Stimulated activated CD8-positive, alpha-beta memory T cell treated with anti-CD3 and anti-CD28 coated beads, Interleukin-4, amount 100 ng/mL, for 4 hours (primary cell): ENCODE data around the gene STON1.
"Not testable (repeated sequence)": the region's sequence is repeated elsewhere in the genome, so short reads cannot be mapped to it uniquely, and the experiment has no call there.

Experiments used
- DNase-seq, 2 donors: peaks; one replicate each; pipeline ENCODE4 v3.0.0-alpha.2; 2020; ENCODE audit warnings: low read depth in 2 of 2, low spot score in 1 of 2

Gene STON1

GRCh38 chr2:48568547-48568946 lies 38.6 kb downstream of the STON1 start:
- DNase-seq: no peak

DNA sequence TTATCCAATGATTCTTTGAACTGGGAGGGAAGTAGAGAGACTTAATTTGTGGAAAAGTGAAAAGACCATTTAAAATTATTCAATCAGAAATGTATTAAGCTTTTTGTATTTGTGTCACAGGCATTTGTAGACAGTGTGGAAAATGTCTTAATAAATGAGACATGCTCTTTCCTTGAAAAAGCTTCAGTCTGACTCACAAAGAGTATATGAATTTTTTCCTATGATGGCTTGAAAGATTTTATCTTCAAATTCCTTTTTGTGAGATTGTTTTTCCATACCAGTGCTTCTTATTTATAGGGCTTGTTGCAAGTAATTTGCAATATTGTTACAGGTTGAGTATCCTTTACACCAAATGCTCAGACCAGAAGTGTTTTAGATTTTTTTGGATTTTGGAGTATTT lies 39.5 kb downstream of the STON1 start:
- DNase-seq: no peak

DNA sequence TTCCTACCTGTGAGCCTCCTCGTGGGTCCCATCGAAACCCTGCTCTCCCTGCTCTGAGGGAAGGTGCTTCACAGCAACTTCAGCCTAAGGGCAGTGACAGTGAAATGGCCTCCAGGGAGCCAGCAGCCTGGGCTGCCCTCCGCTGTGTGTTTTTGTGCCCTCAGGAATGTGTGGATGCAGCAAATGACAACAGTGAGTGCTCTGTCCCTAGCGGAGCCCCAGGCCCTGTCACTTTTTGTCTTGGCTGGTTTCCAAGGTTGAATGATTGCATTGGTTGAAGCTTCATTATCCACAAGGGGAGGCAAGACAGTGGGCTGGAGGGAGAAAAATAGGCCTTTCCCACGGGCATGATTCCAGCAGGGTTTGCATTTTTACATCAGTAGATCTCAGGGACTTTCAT lies 42.9 kb downstream of the STON1 start:
- no peak for DNase-seq

- no peak for DNase-seq
Measured at GRCh38 chr2:48574353-48575287, 44.7 kb downstream of the STON1 start.

- no peak for DNase-seq
Measured at GRCh38 chr2:48578313-48578712, 48.4 kb downstream of the STON1 start.

DNA sequence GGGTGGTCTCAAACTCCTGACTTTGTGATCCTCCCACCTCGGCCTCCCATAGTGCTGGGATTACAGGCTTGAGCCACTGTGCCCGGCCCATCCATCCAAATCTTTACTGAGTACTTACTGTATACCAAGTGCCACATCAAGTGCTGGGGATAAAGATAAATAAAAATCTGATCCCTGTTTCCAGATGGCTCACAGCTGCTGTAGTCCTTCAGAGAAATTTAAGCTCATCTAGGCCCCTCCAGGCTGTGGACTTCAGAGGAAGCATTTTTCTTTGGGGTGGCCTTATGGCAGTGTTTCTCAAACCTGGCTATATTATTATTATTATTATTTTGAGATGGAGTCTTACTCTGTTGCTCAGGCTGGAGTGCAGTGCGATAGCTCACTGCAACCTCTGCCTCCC lies 54.0 kb downstream of the STON1 start:
- no peak for DNase-seq

DNA sequence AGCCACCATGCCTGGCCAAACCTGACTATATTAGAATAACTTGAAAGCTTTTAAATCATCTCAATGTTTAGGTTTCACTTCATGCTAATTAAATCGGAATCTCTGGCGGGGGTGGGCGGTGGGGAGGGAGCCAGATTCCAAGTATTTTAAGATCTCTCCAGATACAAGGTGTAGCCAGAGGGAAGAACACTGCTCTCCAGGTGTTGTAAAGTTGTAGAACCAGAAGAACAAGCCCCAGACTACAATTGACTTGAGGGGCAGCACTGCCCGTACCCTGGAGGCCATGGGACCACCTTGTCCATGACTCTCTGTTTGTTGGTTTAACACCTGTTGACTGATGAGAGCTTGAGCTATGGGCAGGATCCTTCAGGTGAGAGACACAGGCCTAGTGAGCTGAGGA lies 54.6 kb downstream of the STON1 start:
- no peak for DNase-seq

- DNase-seq: no peak
Measured at GRCh38 chr2:48586433-48586832, 56.5 kb downstream of the STON1 start.

- DNase-seq: no peak
Measured at GRCh38 chr2:48587560-48587959, 57.6 kb downstream of the STON1 start.

- DNase-seq: no peak
Measured at GRCh38 chr2:48587961-48588360, 58.0 kb downstream of the STON1 start.

- no peak for DNase-seq
Measured at GRCh38 chr2:48588745-48589144, 58.8 kb downstream of the STON1 start.

DNA sequence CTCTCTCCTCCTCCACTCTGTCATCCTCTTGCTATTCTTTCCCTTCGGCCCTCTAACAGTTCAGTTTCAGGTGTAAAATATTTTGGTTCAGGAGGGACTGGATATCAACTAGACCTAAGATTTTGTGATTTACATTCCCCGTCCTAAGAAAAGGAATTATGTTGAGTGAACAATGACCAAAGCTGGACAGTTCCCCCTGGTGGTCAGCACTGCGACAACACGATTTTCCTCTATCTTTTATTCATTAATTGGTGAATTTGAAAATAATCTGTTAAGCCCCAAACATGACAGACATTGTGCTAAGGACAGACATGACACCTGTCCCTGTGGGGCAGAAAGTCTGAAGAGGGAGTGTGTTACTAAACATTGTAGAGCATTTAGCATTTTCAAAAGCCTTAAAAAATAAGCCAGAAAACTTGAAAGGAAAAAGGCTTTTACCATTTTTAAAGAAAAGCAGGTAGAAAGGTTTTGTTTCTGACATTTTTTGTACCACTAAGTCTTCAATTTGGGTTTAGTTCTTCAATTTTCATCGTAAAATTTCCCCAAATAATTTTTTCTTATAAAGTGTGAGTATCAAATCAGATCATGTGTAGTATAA lies 59.3 kb downstream of the STON1 start:
- no peak for DNase-seq

- DNase-seq: no peak
Measured at GRCh38 chr2:48590017-48590416, 60.1 kb downstream of the STON1 start.

- DNase-seq: no peak
Measured at GRCh38 chr2:48592067-48592466, 62.1 kb downstream of the STON1 start.

- DNase-seq: not testable (repeated sequence)
Measured at GRCh38 chr2:48596751-48597150, 66.8 kb downstream of the STON1 start.

DNA sequence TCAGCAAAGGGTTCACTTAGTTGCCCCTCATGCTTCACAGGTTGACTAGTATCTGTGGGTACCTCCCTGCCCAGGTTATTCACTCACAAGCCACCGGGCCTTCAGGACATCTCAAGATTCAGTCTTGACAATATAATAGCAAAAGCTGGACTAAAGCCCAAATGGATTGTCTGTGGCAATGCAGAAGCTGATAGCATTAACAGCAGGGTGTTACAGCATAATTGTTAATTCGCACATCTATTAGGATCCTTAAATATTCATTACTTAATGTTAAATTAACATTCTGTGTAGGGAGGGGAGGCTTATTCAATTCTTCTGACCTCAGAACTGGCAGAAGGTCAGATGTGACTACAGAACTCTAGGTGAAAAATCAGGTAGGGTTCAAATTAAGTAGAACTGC lies 67.5 kb downstream of the STON1 start:
- DNase-seq: no peak

- DNase-seq: no peak
Measured at GRCh38 chr2:48600204-48600813, 70.4 kb downstream of the STON1 start.

- no peak for DNase-seq
Measured at GRCh38 chr2:48600917-48601316, 71.0 kb downstream of the STON1 start.

- no peak for DNase-seq
Measured at GRCh38 chr2:48601349-48601748, 71.4 kb downstream of the STON1 start.

GRCh38 chr2:48605482-48606175 lies 75.7 kb downstream of the STON1 start:
- no peak for DNase-seq

DNA sequence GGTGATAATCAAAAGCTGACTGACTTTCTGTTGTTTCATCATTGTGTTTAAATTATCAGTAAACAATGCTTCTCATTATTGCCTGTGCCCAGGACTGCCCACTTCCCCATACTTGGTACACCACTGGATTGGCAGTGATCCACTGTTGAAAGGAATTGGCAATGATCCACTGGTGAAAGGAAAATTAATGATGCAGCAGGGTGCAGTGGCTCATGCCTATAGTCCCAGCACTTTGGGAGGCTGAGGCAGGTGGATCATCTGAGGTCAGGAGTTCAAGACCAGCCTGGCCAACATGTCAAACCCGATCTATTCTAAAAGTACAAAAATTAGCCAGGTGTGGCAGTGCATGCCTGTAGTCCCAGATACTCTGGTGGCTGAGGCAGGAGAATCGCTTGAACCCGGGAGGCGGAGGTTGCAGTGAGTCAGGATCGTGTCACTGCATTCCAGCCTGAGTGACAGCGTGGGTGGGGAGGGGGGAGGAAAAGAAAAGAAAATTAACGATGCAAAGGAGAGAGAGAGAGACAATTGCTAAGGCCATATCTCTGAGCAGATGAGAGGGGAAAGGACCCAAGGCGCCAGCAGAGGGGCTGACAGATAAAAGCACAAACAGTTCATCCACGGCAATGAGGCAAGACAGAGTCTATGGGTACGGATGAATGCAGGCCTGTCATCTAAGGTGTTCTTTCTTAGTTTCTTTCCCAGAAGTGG lies 77.5 kb downstream of the STON1 start:
- DNase-seq: no peak
